ENCODE results near the gene AVPR1B. TPM values are rescaled to one million over a fixed set of nuclear protein-coding genes. Genes with fewer than 3 reads are reported as not detected.

The AVPR1B gene, protein sequence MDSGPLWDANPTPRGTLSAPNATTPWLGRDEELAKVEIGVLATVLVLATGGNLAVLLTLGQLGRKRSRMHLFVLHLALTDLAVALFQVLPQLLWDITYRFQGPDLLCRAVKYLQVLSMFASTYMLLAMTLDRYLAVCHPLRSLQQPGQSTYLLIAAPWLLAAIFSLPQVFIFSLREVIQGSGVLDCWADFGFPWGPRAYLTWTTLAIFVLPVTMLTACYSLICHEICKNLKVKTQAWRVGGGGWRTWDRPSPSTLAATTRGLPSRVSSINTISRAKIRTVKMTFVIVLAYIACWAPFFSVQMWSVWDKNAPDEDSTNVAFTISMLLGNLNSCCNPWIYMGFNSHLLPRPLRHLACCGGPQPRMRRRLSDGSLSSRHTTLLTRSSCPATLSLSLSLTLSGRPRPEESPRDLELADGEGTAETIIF
- not detected for total RNA-seq

DNA sequence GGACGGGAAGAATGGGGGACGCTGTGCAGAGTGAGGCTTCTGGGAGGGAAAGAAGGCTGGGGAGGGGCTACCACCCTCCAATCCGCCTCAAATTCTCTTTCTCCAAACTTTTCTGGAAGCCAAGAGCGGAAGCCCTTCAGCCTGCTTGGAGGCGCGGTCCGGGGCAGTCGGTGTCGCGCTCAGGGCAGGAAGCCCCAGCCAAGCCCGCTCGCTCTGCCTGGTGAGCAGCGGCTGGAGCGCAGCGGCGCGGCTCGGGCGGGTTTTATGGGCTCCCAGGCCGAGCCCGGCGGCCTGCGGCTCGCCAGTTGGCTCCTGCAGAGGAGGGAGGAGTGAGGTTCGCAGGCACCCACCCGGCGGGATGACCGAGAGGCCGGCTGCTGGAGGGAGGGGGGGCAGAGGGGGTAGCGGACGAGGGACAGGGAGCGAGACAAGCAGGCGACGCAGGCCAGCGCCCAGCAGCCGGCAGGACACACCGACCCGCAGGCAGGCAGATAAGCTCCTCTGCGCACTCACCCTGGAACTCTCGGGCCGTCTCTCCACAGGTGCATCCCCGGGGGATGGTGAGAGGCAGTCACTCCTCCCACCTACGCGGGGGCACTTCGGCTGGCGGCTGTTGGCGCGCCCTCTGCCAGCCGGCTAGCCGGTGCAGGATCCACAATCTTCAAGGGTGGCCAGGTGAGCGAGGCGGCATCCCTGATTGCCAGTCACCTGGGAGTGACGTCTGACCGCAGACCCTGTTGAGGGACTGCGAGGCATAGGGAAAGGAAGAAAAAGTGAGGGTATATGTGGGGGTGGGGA lies at the start of gene AVPR1B:
Gene AVPR1B (minus strand): TSS at position 238 of the 798 bp plus-strand sequence. CDS start 498 bp downstream, outside the sequence.
- DNase-seq (ENCODE audit: low spot score) = no peak

DNA sequence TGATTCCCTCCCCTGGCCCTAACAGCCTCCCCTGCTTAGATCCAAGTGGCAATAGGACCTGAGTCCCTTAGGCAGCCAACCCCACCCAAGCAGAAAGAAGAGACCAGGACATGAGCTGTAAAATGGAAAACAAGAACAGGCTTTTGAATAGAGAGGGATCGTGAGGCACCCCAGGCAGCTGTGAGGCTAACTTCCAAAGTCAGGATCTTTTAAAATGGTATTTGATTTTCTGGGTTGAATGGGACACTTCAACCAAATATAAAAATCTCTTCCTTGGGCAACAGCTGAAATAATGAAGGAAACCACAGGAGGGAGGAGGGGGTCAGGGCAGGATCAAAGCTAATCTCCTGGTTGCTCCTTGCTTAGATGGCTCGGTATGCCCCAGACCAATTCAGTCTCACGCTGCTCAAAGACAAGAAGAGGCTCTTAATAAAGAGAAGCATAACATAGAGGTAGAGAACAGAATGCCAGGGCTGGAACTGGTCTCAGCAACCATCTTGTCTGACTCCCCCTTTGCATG lies 28.6 kb upstream of the AVPR1B start:
- DNase-seq (ENCODE audit: low spot score) = no peak

DNA sequence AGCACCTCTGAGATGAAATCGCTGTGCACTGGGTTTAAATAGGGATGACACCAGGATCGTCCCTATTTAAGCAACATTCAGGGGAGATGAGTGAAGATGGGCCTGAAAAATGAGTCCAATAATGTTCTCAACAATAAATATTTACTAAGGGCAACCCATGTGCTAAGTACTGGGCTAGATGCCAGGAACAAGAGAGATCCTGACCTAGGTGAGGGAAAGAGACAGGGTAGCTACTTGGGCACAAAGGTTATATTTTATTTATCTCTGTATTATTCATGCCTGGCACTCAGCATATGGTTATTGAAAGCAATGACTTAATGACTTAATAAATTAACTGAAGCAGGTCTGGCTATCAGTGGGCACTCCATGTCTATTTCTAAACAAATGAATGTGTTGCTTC lies 27.4 kb upstream of the AVPR1B start:
- no peak for DNase-seq (ENCODE audit: low spot score)

DNA sequence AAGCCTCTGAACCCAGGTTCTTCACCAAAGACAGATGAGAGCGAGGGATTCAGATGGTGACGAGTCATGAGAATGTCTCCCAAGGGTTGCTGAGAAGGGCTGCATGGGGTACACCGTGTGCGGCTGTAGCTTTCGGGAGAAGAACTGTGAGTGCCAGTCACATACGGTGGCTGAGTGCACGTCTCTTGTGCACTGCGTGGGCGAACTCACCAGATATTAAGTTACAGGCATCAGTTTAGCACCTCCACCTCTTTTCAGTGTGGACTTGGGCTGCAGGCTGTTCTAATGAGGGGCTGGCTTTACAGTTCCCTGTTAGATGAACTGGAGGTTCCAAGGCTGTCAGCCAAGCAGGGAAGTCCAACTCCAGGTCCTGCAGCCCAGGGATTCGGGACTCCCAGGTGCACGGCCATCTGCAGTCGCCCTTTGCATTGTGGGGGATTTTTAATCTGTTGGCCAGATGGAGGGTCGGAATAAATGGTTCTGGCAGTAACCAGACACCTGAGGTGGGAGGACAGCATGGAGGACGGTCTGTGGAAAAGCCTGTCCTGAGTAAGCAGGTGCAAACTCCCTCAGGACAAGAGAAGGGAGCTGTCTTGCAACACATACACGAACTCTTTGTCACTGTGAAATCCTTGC lies 26.5 kb upstream of the AVPR1B start:
- DNase-seq (ENCODE audit: low spot score) = no peak

GRCh38 chr1:206142770-206143169 lies 25.6 kb upstream of the AVPR1B start:
- no peak for DNase-seq (ENCODE audit: low spot score)

GRCh38 chr1:206142011-206142410 lies 24.8 kb upstream of the AVPR1B start:
- no peak for DNase-seq (ENCODE audit: low spot score)

DNA sequence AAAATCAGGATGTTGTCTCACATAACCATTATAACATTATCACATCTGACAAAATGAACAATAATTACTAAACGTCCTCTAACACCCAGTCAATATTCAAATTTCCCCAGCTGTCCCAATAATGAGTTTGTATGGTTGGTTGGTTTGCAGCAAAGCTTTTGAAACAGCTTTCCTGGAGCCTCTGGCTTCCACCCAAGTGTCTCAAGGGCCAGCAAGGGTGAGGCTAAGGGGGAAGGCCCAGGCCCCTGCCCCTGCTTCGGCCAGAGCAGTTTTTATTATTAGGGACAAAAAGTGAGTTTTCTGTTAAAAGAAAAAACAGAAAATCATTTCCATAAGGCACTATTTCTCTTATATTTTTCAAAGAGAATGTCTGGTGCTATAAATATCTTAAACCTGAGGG lies 19.1 kb upstream of the AVPR1B start:
- DNase-seq (ENCODE audit: low spot score) = no peak

- no peak for DNase-seq (ENCODE audit: low spot score)
These were observed 18.1 kb upstream of the AVPR1B start for GRCh38 chr1:206135248-206135647.

GRCh38 chr1:206133751-206134415 lies 16.7 kb upstream of the AVPR1B start:
- no peak for DNase-seq (ENCODE audit: low spot score)

GRCh38 chr1:206131037-206131436 lies 13.8 kb upstream of the AVPR1B start:
- DNase-seq (ENCODE audit: low spot score) = no peak

- no peak for DNase-seq (ENCODE audit: low spot score)
These were observed 11.0 kb upstream of the AVPR1B start for GRCh38 chr1:206128196-206128595.

DNA sequence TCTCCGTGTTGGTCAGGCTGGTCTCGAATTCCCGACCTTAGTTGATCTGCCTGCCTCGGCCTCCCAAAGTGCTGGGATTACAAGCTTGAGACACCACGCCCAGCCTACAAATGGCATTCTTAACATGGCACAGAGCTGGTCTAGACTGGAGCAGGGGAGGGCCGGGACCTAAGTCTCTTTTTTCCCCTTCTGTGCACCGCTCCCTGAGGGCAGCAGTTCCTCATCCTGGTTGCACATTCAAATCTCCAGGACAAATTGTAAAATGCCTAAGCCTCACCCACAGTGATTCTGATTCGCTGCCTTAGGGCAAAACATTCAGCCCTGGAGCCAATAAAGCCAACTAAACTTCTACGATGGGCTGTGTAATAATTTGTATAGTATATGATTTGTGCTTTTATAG lies 10.1 kb upstream of the AVPR1B start:
- no peak for DNase-seq (ENCODE audit: low spot score)

GRCh38 chr1:206125346-206125745 lies 8.2 kb upstream of the AVPR1B start:
- DNase-seq (ENCODE audit: low spot score) = no peak

- DNase-seq (ENCODE audit: low spot score) = no peak
These were observed 5.5 kb upstream of the AVPR1B start for GRCh38 chr1:206122686-206123085.

DNA sequence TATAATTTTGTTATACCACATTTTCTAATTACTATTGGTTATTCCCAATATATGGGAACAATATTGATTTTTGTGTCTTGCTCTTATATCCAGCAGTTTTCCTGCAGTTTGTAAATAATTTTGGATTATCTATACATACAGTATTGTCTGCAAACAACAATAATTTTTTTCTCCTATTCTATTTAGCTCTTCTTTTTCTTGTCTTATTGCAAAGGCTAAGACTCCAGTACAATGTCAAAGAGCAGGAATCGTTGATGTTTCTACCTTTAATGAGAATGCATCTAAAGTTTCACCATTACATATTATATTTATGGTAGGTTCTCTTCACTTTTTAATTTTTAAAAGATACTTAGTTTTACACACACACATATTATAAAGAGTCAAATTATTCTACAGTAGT lies 4.1 kb upstream of the AVPR1B start:
- DNase-seq (ENCODE audit: low spot score) = no peak

DNA sequence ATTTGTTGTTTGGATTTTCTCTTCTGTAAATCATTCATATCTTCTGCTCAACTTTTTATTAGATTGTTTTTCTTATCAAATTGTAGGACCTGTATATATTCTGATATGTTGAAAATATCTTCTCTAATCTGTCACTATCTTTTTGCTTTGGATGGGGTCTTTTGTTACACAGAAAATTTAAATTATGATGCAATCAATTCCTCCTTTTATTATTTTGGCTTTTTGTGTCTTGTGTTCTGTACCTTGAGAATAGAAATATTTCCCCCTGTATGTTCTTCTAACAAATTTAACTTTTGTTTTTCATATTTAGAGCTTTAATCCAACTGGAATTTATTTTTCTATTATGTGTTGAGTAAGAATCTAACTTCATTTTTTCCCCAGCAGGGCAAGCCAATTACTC lies 3.2 kb upstream of the AVPR1B start:
- DNase-seq (ENCODE audit: low spot score) = no peak

GRCh38 chr1:206116873-206117150 lies 376 bp downstream of the AVPR1B start:
- no peak for DNase-seq (ENCODE audit: low spot score)

GRCh38 chr1:206116191-206116872 lies 856 bp downstream of the AVPR1B start:
- DNase-seq (ENCODE audit: low spot score) = no peak

DNA sequence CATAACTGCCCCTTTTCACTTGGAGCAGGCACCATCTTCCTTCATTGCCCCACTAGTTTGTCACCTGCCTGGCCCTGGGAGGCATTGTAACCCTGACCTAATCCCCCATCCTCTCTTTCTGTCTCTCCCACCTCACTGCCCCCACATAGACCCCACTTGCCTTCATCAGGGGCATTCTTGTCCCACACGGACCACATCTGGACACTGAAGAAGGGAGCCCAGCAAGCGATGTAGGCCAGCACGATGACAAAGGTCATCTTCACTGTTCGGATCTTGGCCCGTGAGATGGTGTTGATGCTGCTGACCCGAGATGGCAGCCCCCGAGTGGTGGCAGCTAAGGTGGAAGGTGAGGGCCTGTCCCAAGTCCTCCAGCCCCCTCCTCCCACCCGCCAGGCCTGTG lies 1.4 kb downstream of the AVPR1B start:
- DNase-seq (ENCODE audit: low spot score) = no peak

DNA sequence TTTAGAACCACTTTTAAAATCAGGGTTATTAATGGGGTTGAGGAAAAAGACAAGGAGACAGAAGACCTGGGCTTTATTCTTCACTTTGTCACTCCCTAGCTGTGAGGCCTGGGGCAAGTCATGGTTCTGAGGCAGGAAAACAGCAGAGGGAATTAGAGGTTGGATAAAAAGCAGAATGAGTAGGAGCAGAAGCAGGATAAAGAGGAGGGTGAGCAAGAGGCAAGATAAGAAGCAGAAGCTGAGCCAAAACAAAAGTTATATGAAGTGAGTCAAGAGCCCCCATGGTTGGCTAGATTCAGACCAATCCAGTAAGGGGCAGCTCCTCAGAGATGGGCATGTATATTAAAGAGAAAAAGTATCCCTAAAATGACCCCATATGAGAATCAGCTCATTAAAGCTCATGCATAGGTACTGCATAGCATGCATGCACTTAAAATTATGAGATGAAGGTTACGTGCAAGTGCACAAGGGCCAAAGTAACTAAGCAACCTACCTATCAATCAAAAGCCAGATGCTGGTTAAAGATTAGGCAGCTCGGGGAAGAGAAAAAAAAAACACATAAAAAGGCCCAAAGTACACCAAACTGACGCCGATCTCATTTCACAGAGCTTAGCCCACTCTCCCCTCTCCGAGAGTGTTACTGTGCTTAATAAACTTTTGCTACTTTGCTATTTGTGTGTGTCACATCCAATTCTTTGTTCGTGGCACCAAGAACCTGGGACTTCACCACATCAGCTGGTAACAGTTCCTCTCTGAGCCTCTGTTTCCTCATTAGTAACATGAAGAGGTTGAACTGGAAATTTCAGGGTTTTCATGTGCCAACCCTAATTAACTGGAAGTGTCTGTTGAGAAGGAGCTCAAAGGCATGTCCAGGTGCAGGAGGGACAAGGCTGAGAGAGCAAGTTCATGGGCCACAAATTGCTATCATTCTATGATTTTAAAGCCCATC lies 2.2 kb downstream of the AVPR1B start:
- no peak for DNase-seq (ENCODE audit: low spot score)
